ENCODE results near the gene TTC28.

TTC28 gene

DNA sequence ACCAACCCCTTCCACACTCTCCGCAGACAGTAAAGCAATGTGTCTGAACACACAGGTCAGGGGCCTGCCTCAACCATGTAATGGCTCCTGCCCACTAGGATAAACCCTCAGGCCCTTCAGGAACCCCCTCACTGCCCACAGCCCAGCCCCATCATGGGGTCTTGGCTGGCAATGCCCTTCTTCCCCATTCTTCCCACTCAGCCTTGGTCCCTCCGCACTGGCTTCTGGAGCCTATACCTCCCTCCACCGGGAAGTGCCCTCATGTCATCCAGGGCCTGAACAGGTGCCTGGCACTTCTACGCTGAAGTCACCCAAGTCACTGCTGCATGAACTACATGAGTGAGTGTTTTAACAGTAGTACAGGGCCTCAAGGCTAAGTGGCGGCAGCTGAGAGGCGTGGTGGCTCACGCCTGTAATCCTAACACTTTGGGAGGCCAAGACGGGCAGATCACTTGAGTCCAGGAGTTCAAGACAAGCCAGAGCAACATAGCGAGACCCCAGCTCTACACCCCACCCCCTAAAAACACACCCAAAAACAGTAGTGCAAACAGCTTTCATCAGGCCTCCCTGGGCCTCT, 685.8 kb downstream of the TTC28 start:
- H3K27ac ChIP-seq (ENCODE audit: extremely low read depth, low read depth, low read length): no peak overlapping the region
- ChIA-PET CTCF (no interaction called here), POLR2A (no interaction called here)
- no peaks in the 10 kb centered on the region for H3K4me1 ChIP-seq (ENCODE audit: control insufficient read depth, insufficient read depth, low read length)
- TF ChIP-seq ZFP69B (tag by site-specific recombination; IDR thresholded peaks at IDR 0.05): no peak
- no peak for TF ChIP-seq INSM2 (tag by site-specific recombination; IDR thresholded peaks at IDR 0.05)
- no peak for TF ChIP-seq ZNF433 (tag by site-specific recombination; IDR thresholded peaks at IDR 0.05; ENCODE audit: low read depth)
- no peak for TF ChIP-seq ZNF514 (tag by site-specific recombination; IDR thresholded peaks at IDR 0.05)
- TF ChIP-seq ZNF629 (tag by site-specific recombination; IDR thresholded peaks at IDR 0.05): no peak
- no peak for TF ChIP-seq KLF16 (tag by site-specific recombination; IDR thresholded peaks at IDR 0.05)
- no peak for TF ChIP-seq ZNF121 (tag by site-specific recombination; IDR thresholded peaks at IDR 0.05)
- TF ChIP-seq, protein P1, sequence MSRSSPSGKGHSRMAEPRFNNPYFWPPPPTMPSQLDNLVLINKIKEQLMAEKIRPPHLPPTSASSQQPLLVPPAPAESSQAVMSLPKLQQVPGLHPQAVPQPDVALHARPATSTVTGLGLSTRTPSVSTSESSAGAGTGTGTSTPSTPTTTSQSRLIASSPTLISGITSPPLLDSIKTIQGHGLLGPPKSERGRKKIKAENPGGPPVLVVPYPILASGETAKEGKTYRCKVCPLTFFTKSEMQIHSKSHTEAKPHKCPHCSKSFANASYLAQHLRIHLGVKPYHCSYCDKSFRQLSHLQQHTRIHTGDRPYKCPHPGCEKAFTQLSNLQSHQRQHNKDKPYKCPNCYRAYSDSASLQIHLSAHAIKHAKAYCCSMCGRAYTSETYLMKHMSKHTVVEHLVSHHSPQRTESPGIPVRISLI (tag by site-specific recombination; IDR thresholded peaks at IDR 0.05): no peak
- no peak for TF ChIP-seq ZNF791 (tag by site-specific recombination; IDR thresholded peaks at IDR 0.05)
- TF ChIP-seq ZNF837 (tag by site-specific recombination; IDR thresholded peaks at IDR 0.05): no peak
- TF ChIP-seq ZEB2 (tag by site-specific recombination; IDR thresholded peaks at IDR 0.05): no peak
- TF ChIP-seq ZNF558 (tag by site-specific recombination; IDR thresholded peaks at IDR 0.05): no peak
- no peak for TF ChIP-seq ZBTB20 (tag by site-specific recombination; IDR thresholded peaks at IDR 0.05)
- TF ChIP-seq ZSCAN16 (tag by site-specific recombination; IDR thresholded peaks at IDR 0.05): no peak
- TF ChIP-seq ZFP41 (tag by site-specific recombination; IDR thresholded peaks at IDR 0.05; ENCODE audit: borderline replicate concordance): no peak
- TF ChIP-seq ZNF830 (tag by site-specific recombination; IDR thresholded peaks at IDR 0.05; ENCODE audit: low read depth): no peak
- TF ChIP-seq ZNF785 (tag by site-specific recombination; IDR thresholded peaks at IDR 0.05): no peak
- peaks cover 0 to 41% of the 10 kb centered on the region in 2 experiments; a peak in 1 of 3 replicates for H3K36me3 ChIP-seq (ENCODE audit: control insufficient read depth in 2 of 2, insufficient read depth in 1 of 2, low read length in 2 of 2)
- H3K4me3 ChIP-seq (ENCODE audit: low read depth, low read length): no peak overlapping the region
- H3K9me3 ChIP-seq (ENCODE audit: control insufficient read depth, insufficient read depth, low read depth, low read length): no peaks in the 10 kb centered on the region

DNA sequence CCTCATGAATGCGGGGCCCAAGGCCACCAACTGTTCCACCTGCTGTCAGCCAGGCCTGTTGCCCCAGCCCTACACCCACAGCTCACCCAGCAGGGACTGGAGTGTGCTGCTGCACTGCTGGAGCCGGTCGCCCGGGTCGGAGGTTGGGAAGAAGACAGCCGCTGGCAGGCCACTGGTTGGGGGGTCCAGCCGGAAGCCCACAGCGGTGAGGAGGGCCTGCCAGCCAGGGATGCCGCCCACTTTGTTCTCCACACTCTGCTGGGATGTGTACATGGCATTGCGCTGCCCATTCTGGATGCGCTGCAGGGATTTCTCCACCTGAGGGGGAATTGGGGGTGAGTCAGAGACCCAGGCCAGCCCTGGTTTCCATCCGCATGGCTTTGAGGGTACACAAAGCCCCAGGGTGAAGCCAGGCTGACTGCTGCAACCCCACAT, 686.4 kb downstream of the TTC28 start:
- peaks cover 0 to 37% of the 10 kb centered on the region in 2 experiments; a peak in 1 of 3 replicates for H3K36me3 ChIP-seq (ENCODE audit: control insufficient read depth in 2 of 2, insufficient read depth in 1 of 2, low read length in 2 of 2)

More for the DNA sequence above, 686.4 kb downstream of the TTC28 start:
- no peaks in the 10 kb centered on the region for H3K4me1 ChIP-seq (ENCODE audit: control insufficient read depth, insufficient read depth, low read length)
- H3K9me3 ChIP-seq (ENCODE audit: control insufficient read depth, insufficient read depth, low read depth, low read length): no peaks in the 10 kb centered on the region
- CTCF ChIA-PET: interaction anchor here (1.6 kb wide), 1 partner anchor 112 kb away, joined by 4 read pairs; no protein-coding TSS in a partner anchor
- POLR2A ChIA-PET: no interaction called here
- H3K4me3 ChIP-seq (ENCODE audit: low read depth, low read length): no peak overlapping the region
- no peak overlapping the region for H3K27ac ChIP-seq (ENCODE audit: extremely low read depth, low read depth, low read length)
- TF ChIP-seq ZNF449 (tag by site-specific recombination; IDR thresholded peaks at IDR 0.05): no peak
- peak; percentile 43 for TF ChIP-seq ZIC2 (tag by site-specific recombination; IDR thresholded peaks at IDR 0.05)

All from HEK293 (cell line).